SIG-M5 (cell line): Measurements from ENCODE around the gene CDH13.

Experiments used
- DNase-seq: peaks from one replicate; lab custom pipeline; 2025; lab: John Stamatoyannopoulos, UW

CDH13 gene

DNA sequence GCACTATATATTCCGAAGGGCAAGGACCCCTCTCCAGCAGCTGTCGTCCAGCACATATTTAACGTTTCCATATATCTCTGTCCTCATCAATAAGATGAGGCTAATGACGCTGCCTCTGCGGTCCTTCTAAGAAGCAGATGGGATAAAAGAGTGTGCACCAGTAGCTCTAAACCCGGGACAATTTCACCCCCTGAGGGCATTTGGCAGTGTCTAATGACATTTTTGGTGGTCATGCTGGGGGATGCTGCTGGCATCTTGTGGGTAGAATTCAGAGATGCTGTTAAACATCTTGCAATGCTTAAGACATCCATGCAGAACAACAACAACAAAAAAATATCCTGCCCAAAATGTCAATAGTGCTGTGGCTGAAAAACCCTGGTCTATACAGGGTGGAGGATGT lies 372.9 kb downstream of the CDH13 start:
- DNase-seq = no peak

DNA sequence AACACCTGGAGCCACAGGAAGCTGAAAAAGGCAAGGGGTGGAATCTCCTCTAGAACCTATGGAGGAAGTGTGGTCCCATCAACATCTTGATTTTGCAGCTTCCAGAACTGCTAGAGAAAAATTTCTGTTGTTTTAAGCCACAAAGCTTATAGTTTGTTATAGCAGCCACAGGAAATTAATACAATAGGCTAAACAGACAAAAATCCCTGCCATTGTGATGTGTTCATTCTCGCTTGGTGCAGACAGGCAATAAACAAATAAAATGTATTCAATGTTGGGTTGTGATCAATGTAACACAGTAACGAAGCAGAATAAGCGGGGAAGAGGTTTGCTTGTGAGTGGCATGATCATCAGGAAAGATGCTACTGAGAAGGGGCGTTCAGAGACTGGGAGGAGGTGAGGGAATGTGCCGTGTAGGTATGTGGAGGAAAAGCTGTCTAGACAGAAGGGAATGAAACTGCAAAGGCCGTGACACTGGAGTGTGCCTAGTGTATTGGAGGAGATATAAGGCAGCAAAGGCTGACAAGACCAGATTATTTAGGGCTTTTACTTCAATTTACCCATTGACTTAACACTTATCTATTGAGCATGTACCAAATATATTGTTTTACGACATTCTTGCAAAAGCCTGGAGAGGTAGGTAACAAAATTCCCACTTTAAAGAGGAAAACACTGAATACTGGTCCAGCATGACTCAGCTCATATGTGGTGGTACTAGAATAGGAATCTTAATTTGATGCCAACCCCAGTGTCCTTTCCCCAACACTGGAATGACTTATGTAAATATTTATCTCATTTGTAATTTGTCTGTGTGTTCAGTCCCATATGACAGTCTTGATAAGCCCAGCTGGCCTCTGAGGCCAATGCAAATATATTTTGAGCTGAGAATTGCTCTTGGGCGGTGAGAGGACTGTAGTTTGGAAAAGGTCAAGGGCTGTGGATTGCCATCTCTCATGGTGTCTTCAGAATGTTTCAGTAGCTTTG lies 375.9 kb downstream of the CDH13 start:
- no peak for DNase-seq

DNA sequence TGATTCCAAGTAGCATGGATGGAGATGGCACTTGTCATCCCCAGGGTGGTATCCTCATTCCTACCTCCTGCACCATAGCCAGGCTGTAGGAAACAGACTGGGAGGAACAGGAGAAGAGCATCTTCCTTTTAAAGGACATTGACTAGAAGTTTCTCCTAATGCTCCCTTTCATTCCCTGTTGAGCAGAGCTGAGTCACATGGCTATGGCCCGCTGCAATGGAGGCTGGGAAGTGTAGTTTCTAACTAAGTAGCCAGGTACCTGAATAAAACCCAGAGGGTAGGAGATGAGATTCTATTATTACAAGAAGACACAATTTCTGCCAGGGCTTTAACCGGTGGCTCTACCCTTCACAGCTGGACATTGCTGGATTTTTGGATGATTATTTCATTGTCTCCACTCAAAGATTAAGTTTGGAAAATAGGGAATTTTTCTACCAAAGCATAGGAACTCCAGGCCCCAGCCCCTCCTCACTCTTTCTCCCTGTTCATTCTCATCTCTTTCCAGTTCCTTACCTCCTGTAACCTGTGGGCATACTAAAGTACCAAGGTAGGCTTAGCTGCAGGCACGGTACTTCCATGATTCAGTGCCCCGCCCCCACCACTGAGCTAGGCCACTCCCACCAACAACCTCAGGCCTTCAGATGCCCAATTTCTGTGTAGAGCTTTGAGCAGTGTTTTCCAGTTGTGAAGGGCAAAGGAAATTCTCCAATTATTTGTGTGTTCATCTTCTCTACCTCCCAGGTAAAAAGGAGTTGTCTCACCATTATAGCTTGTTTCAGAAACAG lies 378.3 kb downstream of the CDH13 start:
- no peak for DNase-seq

DNA sequence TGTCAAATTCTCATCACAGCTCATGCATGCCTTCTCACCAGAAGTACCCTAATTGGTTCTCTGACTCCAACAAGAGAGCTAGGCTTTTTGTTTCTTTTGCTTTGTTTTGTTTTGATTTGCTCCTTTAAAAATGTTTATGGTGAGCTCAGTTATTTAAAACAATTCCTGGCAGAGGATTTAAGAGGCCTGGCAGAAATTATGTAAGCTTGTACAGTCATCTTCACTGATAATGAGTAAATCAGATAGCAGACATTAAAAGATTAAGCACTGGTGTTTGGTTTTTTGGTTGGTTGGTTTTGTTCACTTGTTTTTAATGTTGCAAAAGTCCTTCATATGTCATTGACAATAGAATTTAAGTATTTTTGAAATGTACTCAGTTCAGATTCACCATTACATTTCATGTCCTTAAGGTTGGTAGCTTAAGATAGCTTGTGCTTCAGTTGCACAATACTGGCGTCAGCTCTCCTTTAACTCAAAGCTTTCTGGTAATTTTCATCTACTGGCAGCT lies 378.9 kb downstream of the CDH13 start:
- DNase-seq = no peak

DNA sequence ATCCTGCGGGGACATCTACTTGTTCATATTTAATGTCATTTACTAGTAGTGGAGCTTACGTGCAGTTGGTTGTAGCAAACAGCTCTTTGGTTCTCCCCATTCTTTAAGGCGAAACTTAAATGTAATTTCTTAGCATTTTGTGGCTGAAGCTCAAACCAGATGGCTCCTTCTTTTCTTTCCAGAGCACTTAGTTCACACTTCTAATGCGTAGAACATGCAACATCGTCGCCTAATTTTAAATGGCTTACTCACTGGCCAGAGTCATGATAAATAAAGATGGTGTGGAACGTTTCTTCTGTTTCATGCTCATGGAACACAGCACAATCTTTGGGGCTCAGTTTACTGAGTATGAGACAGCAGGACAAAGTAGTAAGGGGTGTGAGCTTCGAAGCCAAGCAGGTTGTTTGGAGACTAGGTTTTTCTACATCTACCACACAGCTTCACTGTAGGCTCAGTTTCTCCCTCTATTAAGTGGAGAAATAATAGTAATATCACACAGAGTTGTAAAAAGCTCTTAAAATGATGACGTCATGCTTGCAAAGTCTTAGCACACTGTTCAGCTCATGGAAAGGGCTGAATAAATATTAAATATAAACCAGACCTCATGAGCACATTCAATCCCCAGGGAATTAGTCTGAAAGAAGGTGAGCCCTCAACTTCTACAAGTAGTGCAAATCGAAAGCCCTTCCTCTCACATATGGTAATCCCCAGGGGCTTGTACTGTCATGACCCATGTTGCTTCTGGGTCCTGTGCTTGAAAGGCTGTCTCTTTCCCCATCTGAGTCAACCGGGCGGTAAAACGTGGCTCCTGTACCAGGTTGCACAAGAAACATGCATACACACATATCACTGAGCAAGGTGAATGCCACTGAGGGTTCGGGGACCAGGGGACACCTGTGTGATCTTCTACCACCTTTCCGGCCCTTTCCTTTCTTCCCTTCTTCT lies 384.3 kb downstream of the CDH13 start:
- no peak for DNase-seq

DNA sequence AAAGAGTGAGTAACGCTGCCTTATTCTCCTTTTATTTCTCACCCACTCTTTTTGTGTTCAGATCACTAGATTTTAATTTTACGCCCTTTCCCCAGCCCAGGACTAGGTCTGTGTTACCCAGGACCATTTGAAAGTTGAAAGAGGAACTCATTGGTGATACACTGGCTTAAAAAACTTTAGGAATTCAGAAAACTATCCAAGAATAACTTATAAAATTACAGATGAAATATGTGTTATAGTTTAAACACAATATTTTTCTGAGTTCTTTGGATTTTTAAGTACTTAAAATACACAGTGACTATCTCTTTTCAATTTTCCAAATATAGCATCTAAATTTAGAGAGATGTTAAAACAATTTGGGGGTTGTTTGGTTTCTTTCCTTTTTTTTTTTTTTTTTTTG lies 385.2 kb downstream of the CDH13 start:
- DNase-seq = no peak

DNA sequence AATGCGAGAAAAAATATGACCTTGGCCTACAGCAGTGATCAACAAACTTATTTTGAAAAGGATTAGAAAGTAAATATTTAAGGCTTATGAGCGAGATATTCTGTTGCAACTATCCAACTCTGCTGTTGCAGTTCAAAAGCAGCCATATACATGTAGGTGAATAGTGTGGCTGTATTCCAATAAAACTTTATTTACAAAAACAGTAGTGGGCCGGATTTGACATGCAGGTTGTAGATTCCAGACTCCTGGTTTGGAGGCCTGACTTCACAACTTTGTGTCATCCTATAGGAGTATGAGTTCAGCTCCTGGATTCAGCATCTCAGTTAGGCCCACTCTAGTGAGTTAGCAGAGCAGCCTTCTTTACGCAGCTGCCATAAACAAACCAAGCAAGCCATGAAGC lies 386.3 kb downstream of the CDH13 start:
- no peak for DNase-seq

DNA sequence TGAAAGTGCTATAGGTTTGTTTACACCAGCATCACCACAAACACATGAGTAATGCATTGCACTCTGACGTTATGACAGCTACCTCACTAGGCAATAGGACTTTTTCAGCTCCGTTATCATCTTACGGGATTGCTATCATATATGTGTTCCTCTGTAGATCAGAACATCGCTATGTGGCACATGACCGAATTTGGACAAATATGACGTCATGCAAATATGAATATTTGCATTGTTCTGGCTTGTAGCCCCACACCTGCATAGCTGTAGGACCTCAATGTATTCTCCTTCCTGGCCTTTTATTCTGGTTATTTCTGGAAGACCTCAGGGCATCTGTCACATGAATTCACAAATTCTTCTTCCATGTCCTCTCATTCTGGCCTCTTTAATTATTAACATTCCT lies 393.2 kb downstream of the CDH13 start:
- DNase-seq = no peak

DNA sequence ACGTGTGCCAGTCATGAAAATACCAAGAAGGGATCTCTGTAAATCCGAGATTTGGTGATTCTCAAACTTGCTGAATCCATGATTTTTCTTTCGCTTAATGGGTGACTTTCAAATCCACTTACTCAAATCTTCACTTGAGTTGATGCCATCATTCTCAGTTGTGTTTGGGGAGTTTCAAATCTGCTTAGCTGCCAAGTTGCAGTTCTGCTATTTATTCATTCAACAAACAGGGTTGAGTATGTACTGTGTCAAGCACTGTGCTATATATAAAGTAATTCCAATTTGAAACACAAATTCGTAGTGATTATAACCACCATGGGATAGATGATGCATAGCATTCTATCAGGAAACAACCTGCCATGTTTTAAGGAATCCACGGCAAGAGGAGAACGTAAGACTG lies 394.3 kb downstream of the CDH13 start:
- DNase-seq = no peak

DNA sequence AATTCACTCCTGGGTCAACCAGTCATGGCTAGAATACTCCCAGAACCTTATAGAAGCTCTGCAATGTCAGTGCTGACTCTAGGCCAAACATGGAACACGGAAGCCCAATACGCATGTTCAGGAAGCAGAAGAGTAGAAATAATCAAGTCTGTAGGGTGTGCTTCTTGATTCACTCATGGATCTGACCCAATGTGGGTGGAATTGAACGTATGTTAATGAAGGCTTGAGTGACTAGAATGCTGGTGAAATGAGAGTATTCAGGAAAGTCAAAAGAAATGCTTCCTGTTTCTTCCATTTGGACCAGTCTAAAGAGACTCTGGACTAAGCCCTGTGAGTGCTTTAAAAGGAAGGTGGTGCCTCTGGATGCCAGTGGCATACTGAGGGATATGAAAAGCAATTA lies 395.0 kb downstream of the CDH13 start:
- DNase-seq = no peak

DNA sequence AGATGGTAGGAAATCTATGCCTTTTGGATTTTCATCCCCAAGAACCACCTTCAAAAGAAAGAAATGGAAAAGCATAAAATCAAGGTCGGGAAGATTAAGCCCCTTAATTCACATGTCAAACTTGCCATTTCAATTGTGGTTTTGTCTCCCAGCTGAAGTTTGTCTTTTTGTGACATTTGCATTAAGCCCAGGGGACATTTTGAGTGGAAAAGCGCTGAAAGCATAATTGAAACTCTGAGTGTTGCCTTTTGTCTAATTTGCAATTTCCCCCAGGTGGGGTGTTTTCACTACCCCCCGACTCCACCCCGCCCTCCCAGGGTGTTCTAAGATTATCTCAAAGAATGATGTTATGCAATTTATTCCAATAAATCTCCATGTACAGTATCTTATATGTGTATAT lies 396.2 kb downstream of the CDH13 start:
- DNase-seq = no peak

DNA sequence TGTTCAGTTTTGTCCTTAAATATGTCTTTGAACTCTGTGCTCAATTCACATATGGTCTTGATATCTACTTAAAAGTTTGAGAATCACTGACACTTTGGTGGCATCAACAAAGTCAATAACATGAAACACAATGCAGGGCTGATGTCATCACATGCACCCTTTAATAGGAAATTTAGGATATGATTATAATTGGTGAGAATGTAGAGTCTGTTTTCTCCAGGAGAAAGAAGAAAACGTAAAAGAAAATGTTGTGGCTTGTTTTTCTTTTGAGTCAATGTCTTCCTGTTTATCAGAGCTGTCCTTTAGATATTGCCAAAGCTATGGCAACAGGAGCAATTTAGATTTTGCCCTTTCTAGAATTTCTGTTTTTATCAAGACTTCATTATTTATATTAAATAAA lies 396.9 kb downstream of the CDH13 start:
- DNase-seq = no peak

DNA sequence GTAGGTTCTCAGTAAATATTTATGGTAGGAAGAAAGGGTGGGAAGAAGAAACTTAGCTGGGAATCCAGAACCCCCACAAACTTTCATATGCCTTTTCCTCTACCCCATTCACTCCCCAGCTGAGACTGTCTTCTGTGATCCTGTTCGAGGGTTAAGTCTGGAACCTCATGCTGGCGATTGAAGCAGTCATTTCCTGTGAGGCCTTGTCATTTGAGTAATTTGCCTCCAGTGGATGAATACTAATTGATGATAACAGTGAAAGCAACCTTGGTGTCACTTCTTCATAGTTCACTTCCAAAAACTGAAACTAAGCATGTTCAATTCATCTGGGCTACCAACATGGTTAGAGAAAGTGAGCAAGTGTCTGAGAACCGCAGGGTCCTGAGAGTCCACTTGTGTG lies 401.2 kb downstream of the CDH13 start:
- no peak for DNase-seq

DNA sequence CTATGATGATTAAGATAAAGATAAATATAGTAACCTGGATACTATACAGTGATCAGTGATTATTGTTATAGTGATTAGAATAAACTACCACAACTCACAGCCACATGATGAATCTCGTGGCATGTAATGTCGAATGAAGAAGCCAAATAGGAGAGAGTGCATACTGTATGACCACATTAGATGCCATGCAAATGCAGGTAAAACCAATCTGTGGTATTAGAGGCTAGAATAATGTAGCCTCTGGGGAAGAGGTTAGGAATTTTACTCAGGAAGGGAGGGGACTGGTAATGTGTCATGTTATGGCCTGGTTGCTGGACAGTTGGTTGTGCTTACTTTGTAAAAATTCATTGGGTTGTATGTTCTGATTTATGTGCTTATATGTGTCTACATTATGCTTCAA lies 402.7 kb downstream of the CDH13 start:
- no peak for DNase-seq

DNA sequence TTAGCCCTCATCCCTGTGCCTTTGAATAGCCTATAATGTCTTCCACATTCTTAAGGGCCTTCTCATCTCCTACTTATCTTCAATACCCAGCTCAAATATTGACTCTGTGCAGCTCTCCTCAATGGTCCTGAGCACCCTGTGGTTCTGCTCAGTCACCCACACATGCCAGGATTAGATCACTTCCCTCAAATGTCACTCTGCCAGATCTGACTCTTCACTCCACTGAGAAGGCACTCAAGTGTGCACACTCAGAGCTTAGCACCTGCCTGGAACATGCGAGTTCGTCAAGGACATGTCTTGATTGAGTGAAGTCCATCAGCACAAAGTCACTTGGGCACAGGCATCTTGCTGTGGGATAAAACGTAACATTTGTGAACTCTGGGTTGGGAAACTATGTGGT lies 404.8 kb downstream of the CDH13 start:
- DNase-seq = no peak

DNA sequence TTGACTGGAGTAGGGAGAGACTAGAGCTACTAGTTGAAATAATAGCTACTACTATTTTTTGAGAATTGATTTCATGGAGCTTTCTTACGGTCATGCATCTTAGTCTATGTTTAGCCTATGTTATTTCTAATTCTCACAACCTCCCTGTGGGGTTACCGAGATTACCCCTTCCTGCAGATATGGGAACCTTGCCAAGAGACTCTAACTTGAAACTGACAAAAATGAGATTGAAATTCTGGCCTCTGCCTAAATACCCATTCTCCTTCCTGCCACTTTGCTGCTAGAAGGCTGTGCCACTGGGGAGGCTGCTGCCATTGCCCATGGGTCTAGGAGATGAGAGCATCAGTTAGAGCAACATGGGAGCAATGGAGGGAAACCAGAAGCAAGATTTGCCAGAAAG lies 410.3 kb downstream of the CDH13 start:
- no peak for DNase-seq

DNA sequence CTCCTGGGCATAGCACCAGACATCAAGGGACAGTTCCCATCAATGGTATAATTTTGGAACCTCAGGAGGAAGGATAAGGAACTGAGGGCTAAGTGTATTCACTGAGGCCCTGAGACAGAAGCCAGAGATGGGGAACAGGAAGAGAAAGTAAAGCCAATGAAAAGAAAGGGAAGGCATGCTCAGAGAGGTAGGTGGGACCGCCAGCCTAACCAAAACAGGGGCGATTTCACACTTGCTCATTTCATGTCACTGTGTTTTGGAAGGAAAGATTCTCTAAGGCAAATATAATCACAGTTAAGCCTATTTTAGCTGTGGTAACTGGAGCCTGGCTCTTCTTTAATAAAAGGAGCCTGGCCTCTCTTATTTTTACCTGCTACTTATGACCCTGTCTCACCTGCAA lies 411.1 kb downstream of the CDH13 start:
- no peak for DNase-seq

DNA sequence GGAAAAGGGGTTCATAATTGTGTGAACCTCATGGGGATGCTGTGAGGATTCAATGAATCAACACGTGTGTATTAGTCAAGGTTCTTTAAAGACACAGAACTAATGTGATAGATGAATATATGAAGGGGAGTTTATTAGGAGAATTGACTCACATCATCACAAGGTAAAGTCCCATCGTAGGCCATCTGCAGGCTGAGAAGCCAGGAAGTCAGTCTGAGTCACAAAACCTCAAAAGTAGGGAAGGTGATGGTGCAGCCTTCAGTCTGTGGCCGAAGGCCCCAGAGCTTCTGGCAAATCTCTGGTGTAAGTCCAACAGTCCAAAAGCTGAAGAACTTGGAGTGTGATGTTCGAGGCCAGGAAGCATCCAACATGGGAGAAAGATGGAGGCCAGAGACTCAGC lies 413.4 kb downstream of the CDH13 start:
- no peak for DNase-seq

DNA sequence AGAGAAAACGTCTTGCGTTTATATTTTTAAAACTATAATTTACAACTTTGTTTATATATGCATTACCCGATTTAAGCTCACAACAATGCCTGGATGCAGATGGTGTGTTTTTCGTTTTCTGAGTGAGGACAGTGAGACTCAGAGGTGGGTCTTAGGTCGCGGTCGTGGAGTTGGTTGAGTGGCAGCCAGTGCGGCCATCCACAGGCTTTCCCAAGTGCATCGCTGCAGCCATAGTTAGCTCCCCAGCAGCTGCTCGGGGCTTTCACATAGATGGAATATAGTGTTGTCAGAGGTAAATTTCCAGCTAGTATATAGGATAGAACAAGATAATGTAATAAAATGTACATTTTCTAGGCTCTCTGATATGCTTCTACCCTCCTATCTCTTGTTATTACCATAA lies 417.8 kb downstream of the CDH13 start:
- no peak for DNase-seq

DNA sequence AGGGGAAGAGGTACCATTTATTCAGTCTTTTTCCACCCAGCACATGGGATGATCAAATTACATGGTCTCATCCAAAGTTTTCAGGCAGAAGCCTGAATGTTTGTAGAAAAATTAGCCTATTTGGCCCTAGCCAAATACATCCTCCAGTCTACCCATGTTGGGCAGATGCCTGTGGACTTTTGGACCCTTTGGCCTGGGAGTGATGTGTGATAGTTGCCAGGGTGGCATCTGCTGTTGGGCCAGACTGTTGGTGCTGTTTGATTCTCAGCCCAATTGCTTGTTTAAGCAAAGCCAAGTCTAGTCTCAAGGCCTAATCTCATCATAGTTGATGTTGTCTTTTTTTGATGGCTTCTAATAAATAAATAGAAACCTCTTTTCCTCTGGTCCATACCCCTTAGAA lies 419.0 kb downstream of the CDH13 start:
- DNase-seq = no peak

DNA sequence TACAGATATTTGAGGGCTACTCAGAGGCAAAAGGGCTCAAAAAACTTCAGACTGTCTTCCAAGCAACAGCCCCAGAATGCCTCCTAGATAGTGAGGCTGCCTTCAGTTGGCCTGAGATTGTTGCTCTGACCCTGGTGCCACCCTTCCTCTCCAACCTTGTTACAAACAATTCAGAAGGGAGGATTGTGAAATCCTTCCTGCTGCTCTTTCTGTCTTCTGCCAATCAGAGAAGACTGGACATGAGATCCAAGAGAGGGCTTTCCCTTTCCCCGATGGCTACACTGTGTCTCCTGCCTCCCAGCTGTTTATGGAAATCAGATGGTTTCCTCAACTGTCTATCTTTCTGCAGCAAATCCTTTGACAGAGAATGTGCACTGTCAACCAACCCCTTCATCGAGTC lies 419.9 kb downstream of the CDH13 start:
- no peak for DNase-seq

DNA sequence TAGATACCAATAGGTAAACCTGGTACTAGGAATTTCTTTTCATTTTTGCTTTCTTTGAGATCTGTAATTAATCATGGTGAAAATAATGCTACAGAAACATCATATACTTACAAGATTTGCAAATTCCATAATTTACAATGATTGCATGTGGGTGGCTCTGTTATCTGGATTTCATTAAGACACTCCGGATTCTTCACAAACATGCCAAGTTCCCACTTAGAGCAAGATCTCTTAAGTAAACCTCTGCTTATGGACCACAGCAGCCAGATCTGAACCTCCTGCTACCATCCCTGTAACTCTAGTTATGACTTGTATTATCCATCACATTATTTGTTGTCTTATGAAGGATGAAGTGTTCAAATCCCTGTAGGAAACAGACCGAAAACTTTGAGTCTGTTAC lies 424.7 kb downstream of the CDH13 start:
- no peak for DNase-seq
